ENCODE data around the gene PLXDC1.

PLXDC1 gene

GRCh38 chr17:39016193-39017153, 135.0 kb downstream of the PLXDC1 start:
- DNase-seq (ENCODE audit: low read depth in 1 of 2, low spot score in 1 of 2) = no peak

DNA sequence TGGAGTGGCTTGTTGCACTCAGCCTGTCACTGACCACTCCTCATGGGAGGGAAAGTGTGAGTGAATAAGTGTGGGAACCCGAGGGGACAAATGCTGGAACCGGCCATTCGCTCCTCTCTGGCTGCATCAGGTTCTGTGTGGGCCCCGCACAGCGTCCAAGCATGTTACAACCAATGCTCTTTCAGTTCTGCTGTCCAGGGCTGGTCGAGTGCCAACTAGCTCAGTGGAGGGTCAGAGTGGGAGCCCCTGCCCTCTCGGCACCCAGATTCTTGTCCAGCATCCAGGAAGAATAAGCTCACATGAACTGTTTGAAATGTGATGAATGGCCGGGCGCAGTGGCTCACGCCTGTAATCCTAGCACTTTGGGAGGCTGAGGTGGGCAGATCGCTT, 135.9 kb downstream of the PLXDC1 start:
- no peak for DNase-seq (ENCODE audit: low read depth in 1 of 2, low spot score in 1 of 2)

DNA sequence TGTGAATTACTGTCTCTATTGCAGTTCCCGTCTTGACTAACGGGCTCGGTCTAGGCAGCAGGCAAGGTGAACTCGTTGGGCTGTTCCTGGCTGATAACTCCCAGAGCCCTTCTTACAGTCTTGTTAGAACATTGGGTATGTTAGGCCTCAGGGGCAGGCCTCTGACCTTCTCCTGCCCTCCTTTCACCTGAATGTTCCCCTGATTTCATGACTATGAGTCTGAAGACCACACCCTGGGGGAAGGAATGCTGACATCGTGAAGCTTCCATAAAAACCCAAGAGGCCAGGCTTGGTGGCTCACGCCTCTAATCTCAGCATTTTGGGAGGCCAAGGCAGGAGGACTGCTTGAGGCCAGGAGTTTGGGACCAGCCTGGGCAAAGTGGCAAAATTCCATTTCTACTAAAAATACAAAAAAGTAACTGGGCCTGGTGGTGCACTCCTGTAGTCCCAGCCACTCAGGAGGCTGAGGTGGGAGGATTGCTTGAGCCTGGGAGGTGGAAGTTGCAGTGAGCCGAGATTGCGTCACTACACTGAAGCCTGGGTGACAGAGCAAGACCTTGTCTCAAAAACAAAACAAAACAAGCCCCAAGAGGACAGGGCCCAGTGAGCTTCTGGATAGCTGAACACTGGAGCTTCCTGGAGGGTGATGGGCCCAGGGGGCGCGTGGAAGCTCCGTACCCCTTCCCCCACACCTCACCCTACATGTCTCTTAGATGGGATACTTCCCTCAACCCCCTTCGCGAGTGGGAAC, 136.5 kb downstream of the PLXDC1 start:
- no peak for DNase-seq (ENCODE audit: low read depth in 1 of 2, low spot score in 1 of 2)

DNA sequence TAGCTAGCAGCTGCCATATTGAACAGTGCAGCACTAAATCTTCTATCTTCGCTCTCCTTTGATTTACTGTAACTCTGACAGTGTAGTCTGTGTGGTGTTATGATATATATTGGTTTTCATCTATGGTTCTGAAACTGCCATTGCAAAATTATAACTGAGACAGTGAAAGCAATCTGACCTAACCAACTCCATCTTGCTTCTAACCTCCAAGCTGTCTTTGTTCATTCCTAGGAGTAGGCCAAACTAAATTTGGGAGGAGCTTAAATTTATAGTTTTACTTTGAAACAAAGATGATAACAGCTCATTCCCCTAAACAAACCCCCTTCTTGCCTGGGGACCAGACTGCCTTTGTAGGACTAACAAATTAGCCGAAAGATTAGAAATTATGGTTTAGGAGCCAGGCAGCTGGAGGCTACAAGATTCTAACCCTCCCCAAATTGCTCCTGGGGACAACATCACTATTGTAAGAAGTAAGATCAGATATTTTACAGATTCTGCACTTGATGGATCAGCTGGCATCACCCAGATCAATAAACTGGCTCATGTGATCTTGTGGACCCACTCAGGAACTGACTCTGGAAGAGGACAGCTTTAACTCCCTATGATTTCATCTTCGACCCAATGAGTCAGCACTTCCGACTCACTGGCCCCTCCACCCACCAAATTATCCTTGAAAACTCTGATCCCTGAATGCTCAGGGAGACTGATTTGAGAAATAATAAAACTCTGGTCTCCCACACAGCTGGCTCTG, 137.2 kb downstream of the PLXDC1 start:
- no peak for DNase-seq (ENCODE audit: low read depth in 1 of 2, low spot score in 1 of 2)
